Fibroblast of lung (primary cell): ENCODE measurements around the gene SLC35G4. TPM values are rescaled to one million over a fixed set of nuclear protein-coding genes. Genes with fewer than 3 reads are reported as not detected.

Source experiments
- DNase-seq, 2 donors: peaks; one replicate each; pipeline versions ENCODE4 v3.0.0 to v3.0.0-alpha.2; 2010; ENCODE audit warnings: low read depth in 2 of 2
- H2AFZ ChIP-seq: 2 replicates; pipeline ENCODE4 v1.5.1; 2012; ENCODE audit warnings: low read length, control low read depth, inconsistent platforms
- H3K27ac ChIP-seq: 2 replicates; pipeline ENCODE4 v1.5.1; 2011; ENCODE audit warnings: low read length, control low read depth; ENCODE audit not compliant: insufficient read depth
- H3K27me3 ChIP-seq: 2 replicates; pipeline ENCODE4 v1.5.1; 2011; ENCODE audit warnings: mild to moderate bottlenecking, low read length; ENCODE audit not compliant: control insufficient read depth, insufficient read depth
- H3K36me3 ChIP-seq: 2 replicates; pipeline ENCODE4 v1.5.1; 2011; ENCODE audit warnings: low read length; ENCODE audit not compliant: control insufficient read depth, insufficient read depth
- H3K4me1 ChIP-seq: 2 replicates; pipeline ENCODE4 v1.5.1; 2011; ENCODE audit warnings: low read length; ENCODE audit not compliant: control insufficient read depth, insufficient read depth; ENCODE audit errors: extremely low read depth
- H3K4me2 ChIP-seq: 2 replicates; pipeline ENCODE4 v1.5.1; 2011; ENCODE audit warnings: low read length, control low read depth; ENCODE audit not compliant: insufficient read depth; ENCODE audit errors: extremely low read depth
- H3K4me3 ChIP-seq, 4 experiments: fragments of 200-600 bp in 1 of 4; sonication (generic) in 1 of 4; replicated peaks in 1 of 4; 2 replicates each; pipeline ENCODE4 v1.5.1; 2011 to 2016; ENCODE audit warnings: low read length in 4 of 4, low read depth in 3 of 4, mild to moderate bottlenecking in 3 of 4, control low read depth in 2 of 4, inconsistent platforms in 1 of 4, mixed read lengths in 1 of 4; ENCODE audit not compliant: insufficient read depth in 1 of 4; ENCODE audit errors: control extremely low read depth in 1 of 4
- H3K79me2 ChIP-seq: 2 replicates; pipeline ENCODE4 v1.5.1; 2012; ENCODE audit warnings: mild to moderate bottlenecking, low read length, inconsistent platforms; ENCODE audit not compliant: control insufficient read depth, insufficient read depth
- H3K9ac ChIP-seq: 2 replicates; pipeline ENCODE4 v1.5.1; 2011; ENCODE audit warnings: mild to moderate bottlenecking, low read length, control low read depth; ENCODE audit not compliant: insufficient read depth
- H3K9me3 ChIP-seq: 2 replicates; pipeline ENCODE4 v1.5.1; 2012; ENCODE audit warnings: low read depth, low read length; ENCODE audit not compliant: control insufficient read depth, insufficient read depth
- H4K20me1 ChIP-seq: 2 replicates; pipeline ENCODE4 v1.5.1; 2011; ENCODE audit warnings: low read length; ENCODE audit not compliant: control insufficient read depth, insufficient read depth; ENCODE audit errors: extremely low read depth
- CTCF ChIP-seq, 2 donors: IDR thresholded peaks in 1 of 2; conservative IDR thresholded peaks in 1 of 2; 1 replicate in 1 of 2; 2 replicates in 1 of 2; pipeline ENCODE4 v1.5.1; 2011 to 2012; ENCODE audit warnings: low read length in 2 of 2, control low read depth in 1 of 2, inconsistent platforms in 1 of 2, low read depth in 1 of 2, mild to moderate bottlenecking in 1 of 2
- EZH2 ChIP-seq: IDR thresholded peaks from 2 replicates; pipeline ENCODE4 v1.5.1; 2012; ENCODE audit warnings: low read length, control low read depth, mild to moderate bottlenecking; ENCODE audit errors: missing control alignments
- polyA plus RNA-seq, 2 donors: library from polyadenylated mRNA; depleted of rRNA in 1 of 2; stranded (reverse) in 1 of 2; unstranded in 1 of 2; fragments of >200 nt; gene quantifications; 2 replicates each; pipeline ENCODE4 v1.2.1, GENCODE V29; 2011 to 2012; ENCODE audit warnings: missing spikeins in 1 of 2
- total RNA-seq: library from RNA; depleted of rRNA; stranded (reverse); fragments of >200 nt; gene quantifications from 2 replicates; pipeline ENCODE4 v1.2.1, GENCODE V29; 2014

Gene SLC35G4
- total and polyA plus RNA-seq, 2 donors (not counting 1 experiment from before 2014, with no cell fraction given) = not detected

DNA sequence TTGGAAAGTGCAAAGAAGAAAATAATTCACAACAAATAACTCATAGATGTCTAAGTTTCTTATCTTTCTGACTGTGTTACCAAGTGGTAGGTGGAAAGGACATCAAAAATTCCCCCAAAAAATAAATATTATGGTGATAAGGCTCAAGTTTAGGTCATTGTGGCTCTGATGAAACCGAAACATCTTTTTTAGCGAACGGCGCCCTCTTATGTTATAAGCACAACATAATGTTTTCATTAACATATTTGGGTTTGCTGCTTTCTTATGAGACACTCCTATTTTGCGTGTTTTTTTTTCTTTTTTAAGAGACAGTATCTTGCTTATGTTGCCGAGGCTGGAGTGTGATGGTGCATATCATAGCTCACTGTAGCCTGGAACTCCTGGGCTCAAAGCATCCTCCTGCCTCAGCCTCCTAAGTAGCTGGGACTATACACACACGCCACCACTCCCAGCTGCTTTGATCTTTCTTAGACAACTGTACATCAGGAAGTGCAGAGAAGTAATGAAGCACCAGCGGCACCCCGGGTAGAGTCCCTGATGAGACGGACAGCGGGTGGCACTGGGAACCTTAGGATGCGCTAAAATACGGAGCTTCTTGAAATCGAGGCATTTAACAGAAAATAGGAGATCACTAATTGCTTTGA, 38.5 kb upstream of the SLC35G4 start:
- no peaks in the 10 kb centered on the region for H3K4me1 ChIP-seq
- H3K9me3 ChIP-seq = no peaks in the 10 kb centered on the region
- peak in 1 of 2 donors; percentile 29 for DNase-seq
- H3K4me2 ChIP-seq = no peak overlapping the region
- no peak for TF ChIP-seq EZH2
- TF ChIP-seq CTCF (conservative IDR thresholded peaks at IDR 0.05 in 1 of 2, IDR thresholded peaks at IDR 0.05 in 1 of 2; ENCODE audit: low read depth in 1 of 2, low read length in 2 of 2) = peak; percentile 27 to 41
- peaks cover 3% of the 10 kb centered on the region for H3K27me3 ChIP-seq
- no peaks in the 10 kb centered on the region for H3K79me2 ChIP-seq
- H4K20me1 ChIP-seq = no peaks in the 10 kb centered on the region
- no peak overlapping the region for H2AFZ ChIP-seq
- no peaks in the 10 kb centered on the region for H3K36me3 ChIP-seq
- H3K9ac ChIP-seq = no peak overlapping the region
- no peak overlapping the region for H3K27ac ChIP-seq
- no peak overlapping the region for H3K4me3 ChIP-seq

DNA sequence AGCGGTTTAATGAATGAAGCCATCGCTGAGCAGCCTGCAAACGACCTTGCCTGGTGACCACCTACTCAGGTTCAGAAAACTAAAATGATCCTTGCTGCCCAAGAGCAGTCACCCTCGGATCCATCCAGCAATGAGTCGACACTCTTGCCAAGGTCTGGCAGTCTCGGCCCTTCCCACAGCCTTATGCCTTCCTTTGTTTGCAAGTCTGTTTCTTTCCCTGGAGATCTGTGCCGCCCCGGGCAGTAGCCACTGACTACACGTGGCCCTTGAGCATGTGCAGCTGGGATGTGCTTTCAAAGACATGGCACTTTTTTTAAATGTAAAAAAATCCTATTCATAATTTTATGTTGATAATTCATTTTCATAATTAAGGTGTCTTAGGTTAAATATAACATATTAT, 37.2 kb upstream of the SLC35G4 start:
- no peaks in the 10 kb centered on the region for H4K20me1 ChIP-seq
- no peaks in the 10 kb centered on the region for H3K79me2 ChIP-seq
- DNase-seq = no peak
- no peak overlapping the region for H3K27ac ChIP-seq
- peaks cover 3% of the 10 kb centered on the region for H3K27me3 ChIP-seq
- TF ChIP-seq EZH2 = no peak
- TF ChIP-seq CTCF (conservative IDR thresholded peaks at IDR 0.05 in 1 of 2, IDR thresholded peaks at IDR 0.05 in 1 of 2; ENCODE audit: low read depth in 1 of 2, low read length in 2 of 2) = no peak
- no peaks in the 10 kb centered on the region for H3K4me1 ChIP-seq
- no peak overlapping the region for H3K4me2 ChIP-seq
- no peaks in the 10 kb centered on the region for H3K36me3 ChIP-seq
- no peak overlapping the region for H2AFZ ChIP-seq
- no peak overlapping the region for H3K9ac ChIP-seq
- no peaks in the 10 kb centered on the region for H3K9me3 ChIP-seq
- H3K4me3 ChIP-seq = no peak overlapping the region

DNA sequence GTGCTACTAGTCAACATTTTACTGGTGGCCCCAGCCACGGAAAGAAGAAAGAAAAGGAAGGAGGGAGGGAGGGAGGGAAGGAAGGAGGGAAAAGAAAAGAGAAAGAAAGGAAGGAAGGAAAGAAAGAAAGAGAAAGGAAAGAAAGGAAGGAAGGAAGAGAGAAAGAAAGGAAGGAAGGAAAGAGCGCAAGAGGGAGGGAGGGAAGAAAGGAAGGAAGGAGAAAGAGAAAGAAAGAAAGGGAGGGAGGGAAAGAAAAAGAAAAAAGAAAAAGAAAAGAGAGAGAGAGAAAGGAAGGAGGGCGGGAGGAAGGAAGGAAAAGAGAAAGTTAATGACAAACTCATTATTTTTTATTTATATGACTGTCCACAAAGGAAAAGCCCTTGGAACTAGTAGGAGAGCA, 34.9 kb upstream of the SLC35G4 start:
- Histone ChIP-seq H3K79me2 (no peaks in the 10 kb centered on the region), H3K27me3 (peaks cover 3% of the 10 kb centered on the region)
- TF ChIP-seq EZH2 = no peak
- no peak for TF ChIP-seq CTCF (conservative IDR thresholded peaks at IDR 0.05 in 1 of 2, IDR thresholded peaks at IDR 0.05 in 1 of 2; ENCODE audit: low read depth in 1 of 2, low read length in 2 of 2)

More for the DNA sequence above, 34.9 kb upstream of the SLC35G4 start:
- Histone ChIP-seq H3K9me3 (no peaks in the 10 kb centered on the region), H3K36me3 (no peaks in the 10 kb centered on the region), H3K27ac (no peak overlapping the region), H3K4me2 (no peak overlapping the region), H3K9ac (no peak overlapping the region), H3K4me1 (no peaks in the 10 kb centered on the region), H3K4me3 (no peak overlapping the region), H2AFZ (no peak overlapping the region), H4K20me1 (no peaks in the 10 kb centered on the region)
- no peak for DNase-seq
